ENCODE data around the gene CSNK2A3. TPM values are rescaled to one million over a fixed set of nuclear protein-coding genes. Genes with fewer than 3 reads are reported as not detected.

The CSNK2A3 gene
- total RNA-seq, 4 donors from 2014 or later = 0.64 to 1.5 (median 0.68) TPM; not detected in 1

DNA sequence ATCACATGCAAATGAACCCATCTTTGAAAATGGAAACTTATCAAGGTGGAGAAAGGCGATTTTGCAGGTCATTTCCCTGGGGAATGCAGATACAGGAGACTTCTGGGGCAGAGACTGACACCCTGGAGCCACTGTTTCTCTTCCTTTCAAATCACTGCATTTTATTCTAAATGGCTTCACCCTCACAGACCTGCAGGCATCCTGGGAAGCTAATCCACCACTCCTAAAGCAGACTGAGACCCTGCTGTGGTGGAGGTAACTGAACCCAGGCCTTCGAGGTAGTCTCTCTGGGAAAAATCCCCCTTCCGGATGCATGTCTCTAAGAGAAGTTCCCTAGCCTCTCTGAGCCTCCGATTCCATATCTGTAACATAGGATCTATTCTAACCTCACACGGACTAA, 20.9 kb upstream of the CSNK2A3 start:
- H3K4me3 ChIP-seq = no peak overlapping the region
- 86 to 100% methylated on average over 2 to 5 of the region's 5 CpGs for WGBS, 2 donors (ENCODE audit: low coverage in 1 of 2)
- H3K27me3 ChIP-seq = no peaks in the 10 kb centered on the region
- in situ Hi-C loops (cut with MboI; ENCODE audit: low pct_ligation_motif_present in 1 of 4, low pct_unique_long_range_greater_than_20kb in 1 of 4, low sequenced_read_pairs in 3 of 4) (no loop called here), intact Hi-C loops (cut with DNase I; ENCODE audit: low total_unique reads) (no loop called here)
- no peaks in the 10 kb centered on the region for H3K36me3 ChIP-seq
- H3K27ac ChIP-seq = no peak overlapping the region
- no peaks in the 10 kb centered on the region for H3K9me3 ChIP-seq
- no peak for DNase-seq
- H3K4me1 ChIP-seq = no peaks in the 10 kb centered on the region
- no peak for TF ChIP-seq POLR2A (IDR thresholded peaks at IDR 0.05)
- TF ChIP-seq EP300 (IDR thresholded peaks at IDR 0.05; ENCODE audit: low read depth) = no peak
- TF ChIP-seq POLR2AphosphoS5 (IDR thresholded peaks at IDR 0.05) = no peak
- TF ChIP-seq, protein P1, sequence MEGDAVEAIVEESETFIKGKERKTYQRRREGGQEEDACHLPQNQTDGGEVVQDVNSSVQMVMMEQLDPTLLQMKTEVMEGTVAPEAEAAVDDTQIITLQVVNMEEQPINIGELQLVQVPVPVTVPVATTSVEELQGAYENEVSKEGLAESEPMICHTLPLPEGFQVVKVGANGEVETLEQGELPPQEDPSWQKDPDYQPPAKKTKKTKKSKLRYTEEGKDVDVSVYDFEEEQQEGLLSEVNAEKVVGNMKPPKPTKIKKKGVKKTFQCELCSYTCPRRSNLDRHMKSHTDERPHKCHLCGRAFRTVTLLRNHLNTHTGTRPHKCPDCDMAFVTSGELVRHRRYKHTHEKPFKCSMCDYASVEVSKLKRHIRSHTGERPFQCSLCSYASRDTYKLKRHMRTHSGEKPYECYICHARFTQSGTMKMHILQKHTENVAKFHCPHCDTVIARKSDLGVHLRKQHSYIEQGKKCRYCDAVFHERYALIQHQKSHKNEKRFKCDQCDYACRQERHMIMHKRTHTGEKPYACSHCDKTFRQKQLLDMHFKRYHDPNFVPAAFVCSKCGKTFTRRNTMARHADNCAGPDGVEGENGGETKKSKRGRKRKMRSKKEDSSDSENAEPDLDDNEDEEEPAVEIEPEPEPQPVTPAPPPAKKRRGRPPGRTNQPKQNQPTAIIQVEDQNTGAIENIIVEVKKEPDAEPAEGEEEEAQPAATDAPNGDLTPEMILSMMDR (IDR thresholded peaks at IDR 0.05) = no peak

DNA sequence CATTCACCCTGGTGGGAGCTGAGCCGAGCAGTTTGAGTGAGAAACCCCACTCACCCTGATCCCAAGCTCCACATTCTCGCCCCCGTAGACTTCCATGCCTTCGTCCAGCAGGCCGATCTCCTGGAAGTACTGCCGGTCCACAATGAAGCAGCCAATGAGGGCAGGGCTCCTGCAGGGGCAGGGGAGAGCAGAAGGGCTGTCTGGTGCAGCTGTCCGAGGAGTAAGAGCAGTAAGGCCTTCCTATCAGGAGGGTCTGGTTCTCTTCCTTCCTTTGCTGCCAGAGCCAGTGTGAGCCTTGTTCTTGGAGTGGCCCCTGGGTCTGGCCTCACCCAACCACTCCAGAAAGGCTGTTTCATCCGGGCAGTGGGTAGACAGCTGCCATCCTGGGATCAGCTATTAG, 19.4 kb upstream of the CSNK2A3 start:
- Histone ChIP-seq H3K4me1 (no peaks in the 10 kb centered on the region), H3K9me3 (no peaks in the 10 kb centered on the region), H3K27me3 (no peaks in the 10 kb centered on the region), H3K4me3 (no peak overlapping the region), H3K36me3 (no peaks in the 10 kb centered on the region), H3K27ac (no peak overlapping the region)
- in situ Hi-C loops (cut with MboI; ENCODE audit: low pct_ligation_motif_present in 1 of 4, low pct_unique_long_range_greater_than_20kb in 1 of 4, low sequenced_read_pairs in 3 of 4) (no loop called here), intact Hi-C loops (cut with DNase I; ENCODE audit: low total_unique reads) (no loop called here)
- TF ChIP-seq, protein P1 (IDR thresholded peaks at IDR 0.05) = no peak
- TF ChIP-seq POLR2A (IDR thresholded peaks at IDR 0.05) (no peak), EP300 (IDR thresholded peaks at IDR 0.05; ENCODE audit: low read depth) (no peak), POLR2AphosphoS5 (IDR thresholded peaks at IDR 0.05) (no peak)
- DNase-seq = no peak
- 87% methylated on average over 8 of the region's 8 CpGs; no CpG with 5 or more reads in 1 of the 2 donors for WGBS, 2 donors (ENCODE audit: low coverage in 1 of 2)

DNA sequence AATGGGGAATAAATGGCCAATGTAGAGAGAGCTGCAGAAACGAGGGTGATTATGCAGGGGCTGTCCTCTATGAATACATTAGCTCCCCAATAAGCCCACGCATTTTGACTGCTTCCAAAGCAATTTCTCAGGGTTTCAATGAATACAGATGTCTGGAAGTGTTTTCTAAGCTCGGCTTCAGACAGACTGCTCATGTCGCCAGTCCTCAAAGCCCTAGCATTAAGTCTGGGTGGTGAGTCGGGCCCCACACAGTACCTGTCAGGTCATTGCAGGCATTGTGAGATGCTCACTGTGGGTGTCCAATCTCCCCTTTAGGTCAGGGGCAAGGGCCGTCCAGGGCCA, 17.9 kb upstream of the CSNK2A3 start:
- no peaks in the 10 kb centered on the region for H3K9me3 ChIP-seq
- no peaks in the 10 kb centered on the region for H3K36me3 ChIP-seq
- DNase-seq = no peak
- intact Hi-C loops (cut with DNase I; ENCODE audit: low total_unique reads) (no loop called here), in situ Hi-C loops (cut with MboI; ENCODE audit: low pct_ligation_motif_present in 1 of 4, low pct_unique_long_range_greater_than_20kb in 1 of 4, low sequenced_read_pairs in 3 of 4) (no loop called here)
- 58 to 78% methylated on average over 2 to 6 of the region's 6 CpGs for WGBS, 2 donors (ENCODE audit: low coverage in 1 of 2)
- no peaks in the 10 kb centered on the region for H3K4me1 ChIP-seq
- no peak overlapping the region for H3K4me3 ChIP-seq
- TF ChIP-seq POLR2A (IDR thresholded peaks at IDR 0.05) (no peak), POLR2AphosphoS5 (IDR thresholded peaks at IDR 0.05) (no peak), EP300 (IDR thresholded peaks at IDR 0.05; ENCODE audit: low read depth) (no peak)
- TF ChIP-seq, protein P1 (IDR thresholded peaks at IDR 0.05) = no peak
- no peak overlapping the region for H3K27ac ChIP-seq
- no peaks in the 10 kb centered on the region for H3K27me3 ChIP-seq

- Histone ChIP-seq H3K27me3 (no peaks in the 10 kb centered on the region), H3K27ac (no peak overlapping the region), H3K4me3 (no peak overlapping the region), H3K4me1 (no peaks in the 10 kb centered on the region), H3K9me3 (no peaks in the 10 kb centered on the region), H3K36me3 (no peaks in the 10 kb centered on the region)
- in situ Hi-C loops (cut with MboI; ENCODE audit: low pct_ligation_motif_present in 1 of 4, low pct_unique_long_range_greater_than_20kb in 1 of 4, low sequenced_read_pairs in 3 of 4) (no loop called here), intact Hi-C loops (cut with DNase I; ENCODE audit: low total_unique reads) (no loop called here)
- 64 to 73% methylated on average over 8 of the region's 8 CpGs for WGBS, 2 donors (ENCODE audit: low coverage in 1 of 2)
- DNase-seq = no peak
- TF ChIP-seq POLR2A (IDR thresholded peaks at IDR 0.05) (no peak), EP300 (IDR thresholded peaks at IDR 0.05; ENCODE audit: low read depth) (no peak), POLR2AphosphoS5 (IDR thresholded peaks at IDR 0.05) (no peak)
- TF ChIP-seq, protein P1 (IDR thresholded peaks at IDR 0.05) = no peak
Observed at GRCh38 chr11:11370255-11370961, 17.4 kb upstream of the CSNK2A3 start.

Measured in transverse colon (tissue), 4 donors.